Lung (tissue), 12 donors: ENCODE measurements around the gene MS4A13. TPM values are rescaled to one million over a fixed set of nuclear protein-coding genes. Genes with fewer than 3 reads are reported as not detected.

Experiments used
- ATAC-seq: fragments of 200-7000 bp; cut with Tn5 transposase; one replicate; pipeline ENCODE4 v1.9.1; 2020; ENCODE audit warnings: moderate number of reproducible peaks; ENCODE audit not compliant: insufficient read depth, low FRiP score
- DNase-seq, 3 donors: peaks; one replicate each; pipeline ENCODE4 v3.0.0-alpha.2; 2013 to 2017
- H3K27ac ChIP-seq, 2 donors: one replicate each; pipeline ENCODE4 v1.5.1; 2013; ENCODE audit warnings: mild to moderate bottlenecking in 2 of 2, moderate library complexity in 2 of 2, control low read depth in 1 of 2, inconsistent platforms in 1 of 2, low read depth in 1 of 2, low read length in 1 of 2
- H3K27me3 ChIP-seq, 3 donors: one replicate each; pipeline ENCODE4 v1.5.1; 2013; ENCODE audit warnings: low read length in 2 of 3; ENCODE audit not compliant: control insufficient read depth in 3 of 3, insufficient read depth in 3 of 3
- H3K36me3 ChIP-seq, 4 donors: one replicate each; pipeline ENCODE4 v1.5.1; 2013; ENCODE audit warnings: low read length in 4 of 4, mild to moderate bottlenecking in 1 of 4, moderate library complexity in 1 of 4; ENCODE audit not compliant: control insufficient read depth in 4 of 4, insufficient read depth in 4 of 4
- H3K4me1 ChIP-seq, 5 donors: one replicate each; pipeline ENCODE4 v1.5.1; 2013; ENCODE audit warnings: low read length in 5 of 5, mild to moderate bottlenecking in 2 of 5, moderate library complexity in 1 of 5; ENCODE audit not compliant: control insufficient read depth in 5 of 5, insufficient read depth in 5 of 5
- H3K4me3 ChIP-seq: one replicate; pipeline ENCODE4 v1.5.1; 2013; ENCODE audit warnings: mild to moderate bottlenecking, control low read depth, moderate library complexity
- H3K9ac ChIP-seq, 2 donors: one replicate each; pipeline ENCODE4 v1.5.1; 2013; ENCODE audit warnings: low read length in 2 of 2, control low read depth in 1 of 2; ENCODE audit not compliant: insufficient read depth in 1 of 2
- H3K9me3 ChIP-seq, 4 donors: one replicate each; pipeline ENCODE4 v1.5.1; 2013; ENCODE audit warnings: low read length in 3 of 4, mild to moderate bottlenecking in 1 of 4, moderate library complexity in 1 of 4; ENCODE audit not compliant: control insufficient read depth in 4 of 4, insufficient read depth in 3 of 4
- CTCF ChIP-seq: IDR thresholded peaks from 2 replicates; pipeline ENCODE4 v1.5.1; 2012; ENCODE audit warnings: mild to moderate bottlenecking; ENCODE audit errors: control extremely low read depth, extremely low read depth
- WGBS, 2 donors: extraction: QIAGEN DNeasy Blood & Tissue Kit; methylation state at CpG; one replicate each; pipeline ENCODE4 v1.1.7; 2013; 5-methylcytosine and 5-hydroxymethylcytosine counted together
- polyA plus RNA-seq, 2 donors: library from polyadenylated mRNA; stranded (reverse); fragments of 200-250 nt; gene quantifications; one replicate each; pipeline ENCODE4 v1.2.1, GENCODE V29; 2013
- total RNA-seq, 2 donors: library from RNA; depleted of rRNA in 1 of 2; stranded (reverse); fragments of >200 nt in 1 of 2; gene quantifications; one replicate each; pipeline ENCODE4 v1.2.1, GENCODE V29; 2014 to 2021
- donor health status: control.
- donor health status: control.
- donor health status: Bipolar disorder and iron deficiency.
- donor health status: healthy.
- donor health status: DM: yes; HTN: yes; CAD: no.

MS4A13 gene
- total and polyA plus RNA-seq, 4 donors: not detected

GRCh38 chr11:60482361-60482760, 32.8 kb upstream of the MS4A13 start:
- no peak for DNase-seq
- no peaks in the 10 kb centered on the region for H3K9me3 ChIP-seq
- no peak for TF ChIP-seq CTCF
- peak; percentile 27 for ATAC-seq
- no peak overlapping the region for H3K4me3 ChIP-seq
- no peak overlapping the region for H3K9ac ChIP-seq
- H3K4me1 ChIP-seq: no peaks in the 10 kb centered on the region
- no peaks in the 10 kb centered on the region for H3K36me3 ChIP-seq
- no peaks in the 10 kb centered on the region for H3K27me3 ChIP-seq
- WGBS, 2 donors: 2 to 33% methylated on average over 2 of the region's 2 CpGs
- no peak overlapping the region for H3K27ac ChIP-seq

GRCh38 chr11:60485987-60486386, 29.2 kb upstream of the MS4A13 start:
- Histone ChIP-seq H3K4me1 (no peaks in the 10 kb centered on the region), H3K27me3 (no peaks in the 10 kb centered on the region), H3K9ac (no peak overlapping the region), H3K9me3 (no peaks in the 10 kb centered on the region), H3K27ac (no peak overlapping the region), H3K4me3 (no peak overlapping the region), H3K36me3 (no peaks in the 10 kb centered on the region)
- WGBS, 2 donors: 69 to 82% methylated on average over 5 of the region's 5 CpGs
- TF ChIP-seq CTCF: peak; percentile 2
- no peak for ATAC-seq
- DNase-seq: peak in 1 of 3 donors; percentile 13

GRCh38 chr11:60492488-60493009, 22.6 kb upstream of the MS4A13 start, which contains the start of gene MS4A12:
Gene MS4A12 (plus strand): TSS chr11:60492778. CDS start chr11:60497319, 4,541 bp downstream.
- no peak for TF ChIP-seq CTCF
- ATAC-seq: no peak

GRCh38 chr11:60493454-60493853, 21.7 kb upstream of the MS4A13 start:
- DNase-seq (no peak), ATAC-seq (no peak)
- no peak overlapping the region for H3K27ac ChIP-seq
- H3K9ac ChIP-seq: no peak overlapping the region
- no peak for TF ChIP-seq CTCF
- no peaks in the 10 kb centered on the region for H3K27me3 ChIP-seq
- 90 to 95% methylated on average over 2 of the region's 2 CpGs for WGBS, 2 donors
- no peak overlapping the region for H3K4me3 ChIP-seq
- no peaks in the 10 kb centered on the region for H3K36me3 ChIP-seq
- no peaks in the 10 kb centered on the region for H3K4me1 ChIP-seq
- H3K9me3 ChIP-seq: no peaks in the 10 kb centered on the region

More at GRCh38 chr11:60492488-60493009, 22.6 kb upstream of the MS4A13 start, which contains the start of gene MS4A12:
- no peaks in the 10 kb centered on the region for H3K9me3 ChIP-seq
- H3K4me3 ChIP-seq: no peak within 1 kb of the TSS
- no peaks in the 10 kb centered on the region for H3K27me3 ChIP-seq
- 78 to 91% methylated on average over 4 of the region's 4 CpGs for whole genome bisulfite sequencing, 2 donors
- H3K4me1 ChIP-seq: no peaks in the 10 kb centered on the region
- H3K27ac ChIP-seq: no peak within 1 kb of the TSS
- no peak within 1 kb of the TSS for H3K9ac ChIP-seq
- no peaks in the 10 kb centered on the region for H3K36me3 ChIP-seq
- no peak for DNase-seq
